GM19035 (cell line): ENCODE data around the gene LRP6.

Source experiments
- ATAC-seq: cut with Tn5 transposase; IDR thresholded peaks from one replicate; pipeline ENCODE4 v1.9.1; 2021; ENCODE audit not compliant: unreplicated experiment

Gene LRP6

DNA sequence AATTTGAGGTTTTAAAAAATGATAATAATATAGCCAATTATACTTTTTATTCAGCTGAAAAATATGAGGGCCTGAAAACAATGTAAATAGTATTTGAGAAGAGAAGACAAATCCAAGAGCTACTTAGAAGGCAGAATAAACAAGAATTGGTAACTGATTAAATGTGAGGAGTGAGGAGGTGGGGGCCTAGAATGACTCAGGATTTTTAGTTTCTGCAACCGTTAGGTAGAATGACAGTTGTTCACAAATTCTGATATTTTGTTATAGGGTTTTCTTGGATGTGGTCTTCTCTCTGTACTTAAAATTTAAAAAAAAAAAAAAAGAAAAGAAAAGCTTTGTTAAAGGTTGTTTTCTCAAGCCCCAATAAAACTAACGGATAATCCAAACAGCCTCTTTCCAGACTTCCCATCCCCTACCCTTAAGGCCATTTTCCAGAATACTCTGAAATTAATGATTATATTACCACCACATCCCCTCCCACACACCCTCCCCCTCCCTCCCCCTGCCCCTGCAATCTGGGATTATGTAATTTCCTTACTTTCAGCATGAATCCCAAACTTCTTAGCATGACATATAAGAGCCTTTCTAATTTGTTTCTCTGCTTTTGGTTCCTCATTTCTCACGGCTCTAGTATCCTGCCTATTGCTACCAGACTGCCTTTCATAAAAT, 50.4 kb downstream of the LRP6 start:
- no peak for ATAC-seq

DNA sequence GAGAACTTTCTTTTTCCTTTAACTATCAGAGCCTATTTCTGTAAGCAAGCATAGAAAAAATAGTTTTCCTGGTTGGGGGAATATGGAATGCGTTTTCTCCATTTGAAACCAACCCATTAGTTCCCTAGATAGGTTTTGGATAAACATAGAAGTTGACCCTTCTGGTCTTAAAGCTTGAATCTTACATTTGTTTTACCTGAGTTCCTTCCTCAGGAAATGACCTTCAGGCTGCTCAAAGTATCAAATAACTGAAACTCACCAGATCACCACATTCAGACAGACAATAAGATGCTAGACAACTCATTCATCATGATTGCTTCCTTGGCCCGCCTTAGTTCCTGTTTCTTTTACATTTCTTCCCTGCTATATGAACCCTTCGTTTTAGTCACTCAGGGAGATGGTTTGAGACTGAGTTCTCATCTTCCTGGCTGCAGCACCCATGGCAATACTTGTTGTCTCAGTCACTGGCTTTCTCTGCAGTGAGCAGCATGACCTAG, 52.2 kb downstream of the LRP6 start:
- no peak for ATAC-seq

DNA sequence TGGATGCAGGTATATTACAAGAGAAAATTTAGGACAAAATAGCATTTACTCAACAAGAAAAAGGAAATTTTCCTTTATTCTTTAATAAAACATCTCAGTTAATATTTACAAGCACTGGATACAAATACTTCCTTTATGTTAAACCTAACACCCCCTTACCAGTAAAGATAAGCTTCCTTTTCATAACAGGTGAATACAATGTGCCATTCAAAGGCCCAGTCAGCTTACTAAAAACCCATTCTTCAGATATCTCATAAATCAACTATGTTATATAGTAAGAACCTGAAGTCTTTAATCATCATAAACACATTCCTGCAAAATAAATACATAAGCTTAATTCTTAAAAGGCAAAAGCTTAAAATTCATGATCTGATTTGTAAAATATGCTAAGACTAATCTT, 52.6 kb downstream of the LRP6 start:
- no peak for ATAC-seq

DNA sequence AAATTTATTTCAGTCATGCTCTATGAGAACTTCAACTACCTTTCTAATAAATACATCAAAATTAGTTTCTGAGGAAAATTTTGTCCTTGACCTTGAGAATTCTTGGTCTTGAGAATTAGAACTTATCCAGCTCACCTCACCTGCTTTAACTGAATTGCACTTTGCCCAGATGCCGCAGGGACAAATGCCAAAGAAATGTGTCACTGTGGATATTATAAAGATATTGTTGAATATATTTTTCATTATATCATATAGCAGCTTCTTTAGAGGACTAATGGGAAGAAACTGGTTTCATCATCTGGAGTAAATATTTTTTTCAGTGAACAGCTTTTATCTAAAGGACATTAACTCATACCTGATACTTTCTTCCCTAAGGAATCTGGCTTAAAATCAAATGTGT, 54.1 kb downstream of the LRP6 start:
- no peak for ATAC-seq

DNA sequence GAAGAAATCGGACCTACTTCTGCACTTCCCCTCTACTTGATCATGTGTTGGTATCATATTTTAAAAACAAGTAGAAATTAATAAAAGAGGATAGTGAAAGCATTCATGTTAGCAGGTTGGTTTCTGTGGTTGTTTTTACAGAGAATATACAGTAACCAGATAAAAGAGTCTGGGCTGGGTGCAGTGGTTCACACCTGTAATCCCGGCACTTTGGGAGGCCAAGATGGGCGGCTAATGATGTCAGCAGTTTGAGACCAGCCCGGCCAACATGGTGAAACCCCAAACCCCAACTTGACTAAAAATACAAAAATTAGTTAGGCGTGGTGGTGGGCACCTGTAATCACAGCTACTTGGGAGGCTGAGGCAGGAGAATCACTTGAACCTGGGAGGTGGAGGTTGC, 55.9 kb downstream of the LRP6 start:
- no peak for ATAC-seq

DNA sequence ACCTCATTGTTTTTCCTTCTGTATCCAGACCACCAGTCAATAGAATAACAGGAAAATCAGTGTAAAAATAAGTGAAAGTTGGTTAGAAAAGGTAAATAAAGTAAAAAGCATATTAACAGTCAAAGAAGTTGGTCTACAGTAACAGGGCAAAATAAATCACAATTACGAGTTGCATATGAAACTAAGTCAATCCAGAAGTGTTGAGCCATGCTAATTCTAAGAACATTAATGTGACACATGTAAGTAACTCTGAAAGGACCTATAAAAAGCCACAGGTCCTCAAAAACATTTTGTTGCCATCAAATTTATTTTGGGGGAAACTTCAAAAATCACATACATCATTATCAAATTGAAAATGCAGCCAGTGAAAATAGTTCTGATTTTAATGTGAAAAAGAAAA, 56.4 kb downstream of the LRP6 start:
- ATAC-seq = no peak

DNA sequence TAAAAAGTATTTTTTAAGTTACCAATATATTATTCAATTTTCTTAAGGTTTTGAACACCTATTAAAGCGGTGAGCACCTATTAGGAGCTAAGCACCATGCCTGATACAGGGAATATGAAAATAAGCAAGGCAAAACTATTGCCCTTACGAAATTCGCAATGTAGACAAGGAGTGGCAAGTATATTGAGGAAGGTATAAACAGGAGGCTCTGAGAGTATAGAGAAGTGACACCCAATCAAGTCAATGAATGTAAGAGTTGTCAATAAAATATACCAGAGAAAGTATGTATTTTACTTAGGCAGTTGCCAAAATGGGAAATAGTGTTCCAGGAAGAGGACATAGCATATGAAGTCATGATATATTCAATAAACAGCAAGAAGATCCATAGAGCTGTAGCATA, 57.2 kb downstream of the LRP6 start:
- ATAC-seq = no peak

DNA sequence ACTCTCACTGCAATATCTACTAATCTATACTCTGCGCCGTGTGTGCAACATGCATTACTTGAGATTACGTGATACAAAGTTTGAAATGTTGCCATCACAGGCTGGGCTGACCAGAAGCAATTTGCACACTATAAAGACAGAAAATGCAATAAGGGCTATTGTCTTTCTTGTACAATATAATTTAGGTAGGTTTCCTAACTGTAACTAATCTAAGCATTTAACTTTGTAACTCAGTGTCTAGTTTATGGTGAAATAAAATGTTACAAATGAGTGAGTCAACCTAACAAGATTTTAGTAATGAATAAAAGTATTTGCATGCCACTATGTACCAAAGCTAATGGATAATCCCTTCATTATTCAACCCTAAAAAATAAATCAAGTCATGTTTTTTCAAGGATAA, 57.8 kb downstream of the LRP6 start:
- no peak for ATAC-seq

DNA sequence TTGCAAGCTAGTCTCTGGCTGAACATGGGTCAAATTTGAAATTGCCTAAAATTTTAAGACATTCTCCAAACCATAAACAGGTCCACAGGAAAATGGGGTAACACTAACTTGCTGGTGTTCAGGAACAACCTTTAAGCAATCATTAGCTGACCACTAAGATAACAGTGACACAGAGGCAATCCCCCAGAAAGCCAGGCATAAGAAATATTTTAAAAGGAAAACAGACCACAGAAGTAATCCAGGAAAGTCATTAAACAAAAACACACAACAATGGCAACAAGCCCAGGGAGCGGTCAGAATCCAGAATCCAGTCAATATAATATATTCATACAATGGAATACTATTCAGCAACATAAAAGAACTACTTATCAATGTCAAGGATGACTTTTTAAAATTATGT, 59.1 kb downstream of the LRP6 start:
- ATAC-seq = no peak

DNA sequence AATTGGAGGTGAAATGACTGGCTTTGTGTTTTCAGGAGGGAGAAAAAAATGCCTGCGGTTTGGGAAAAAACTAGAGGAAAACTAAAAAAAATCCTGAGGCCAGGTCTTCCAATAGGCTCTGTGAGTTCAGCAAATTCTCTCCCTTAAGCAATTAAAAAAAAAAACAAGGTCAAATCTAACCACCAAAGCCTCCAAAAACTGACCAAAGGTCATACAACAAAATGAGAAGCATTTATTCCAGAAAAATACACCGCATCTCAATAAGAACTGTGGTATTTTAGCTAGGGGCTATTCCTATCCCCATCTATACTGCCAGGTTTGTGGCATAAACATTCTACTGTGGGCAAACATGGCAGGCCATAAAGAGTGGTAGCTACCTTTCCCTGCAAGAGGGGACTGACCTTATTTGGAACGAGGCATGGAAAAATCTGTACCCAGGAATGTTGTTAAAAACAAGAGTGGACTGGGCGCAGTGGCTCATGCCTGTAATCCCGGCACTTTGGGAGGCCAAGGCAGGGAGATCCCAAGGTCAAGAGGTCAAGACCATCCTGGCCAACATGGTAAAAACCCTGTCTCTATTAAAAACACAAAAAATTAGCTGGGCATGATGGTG, 60.0 kb downstream of the LRP6 start:
- ATAC-seq = no peak

DNA sequence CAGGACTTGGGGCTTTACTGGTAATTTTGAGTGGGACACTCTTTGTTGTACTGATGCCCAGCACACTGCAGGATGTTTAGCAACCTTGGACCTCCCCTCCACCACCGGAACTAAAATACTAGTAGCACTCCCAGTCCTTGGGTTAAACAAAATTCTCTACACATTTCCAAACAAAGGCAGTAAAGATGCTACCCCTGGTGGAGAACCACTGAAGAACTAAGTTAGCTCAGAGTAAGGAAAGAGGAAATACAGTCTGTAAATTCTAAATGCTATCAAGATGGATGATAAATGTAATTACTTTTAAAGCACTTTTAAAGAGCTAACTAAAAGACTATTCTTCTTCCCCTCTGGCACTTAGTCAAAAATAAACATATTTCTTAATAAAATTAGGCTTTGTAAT, 64.1 kb downstream of the LRP6 start:
- ATAC-seq = no peak

DNA sequence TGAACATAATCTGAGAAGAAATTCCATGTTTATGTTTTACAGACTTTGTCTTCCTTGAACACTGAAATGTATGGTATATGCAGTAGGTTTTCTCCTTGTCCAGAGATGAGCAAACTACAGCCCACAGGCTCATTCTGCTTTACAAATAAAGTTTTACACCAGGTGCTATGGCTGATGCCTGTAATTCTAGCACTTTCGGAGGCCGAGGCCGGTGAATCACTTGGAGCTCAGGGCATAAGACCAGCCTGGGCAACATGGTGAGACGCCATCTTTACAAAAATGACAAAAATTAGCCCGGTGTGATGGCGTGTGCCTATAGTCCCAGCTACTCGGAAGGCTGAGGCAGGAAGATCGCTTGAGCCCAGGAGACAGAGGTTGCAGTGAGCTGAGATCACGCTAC, 64.7 kb downstream of the LRP6 start:
- ATAC-seq = no peak

DNA sequence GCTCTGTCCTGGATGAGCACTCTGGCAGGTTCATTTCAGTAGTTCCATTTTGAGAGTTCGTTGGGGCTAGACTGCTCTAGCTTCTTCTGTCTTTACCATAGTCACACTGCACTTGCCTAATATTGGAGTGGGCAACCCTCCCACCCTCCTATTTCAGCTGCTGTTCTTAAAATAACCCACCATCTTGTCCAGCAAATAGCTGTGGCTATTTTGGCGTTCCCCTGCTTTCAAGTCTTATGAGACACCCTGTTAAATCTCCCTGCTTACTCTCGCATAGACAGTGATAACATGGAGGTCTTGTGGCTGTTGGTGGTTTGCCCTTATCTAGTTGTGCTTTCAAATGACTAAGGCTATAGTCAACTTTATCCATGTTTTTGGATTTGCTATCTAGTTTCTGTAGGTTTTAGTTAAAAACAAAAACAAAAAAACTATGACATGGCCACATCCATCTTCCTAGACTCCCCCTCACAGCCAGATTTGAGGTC, 65.5 kb downstream of the LRP6 start:
- ATAC-seq = no peak

DNA sequence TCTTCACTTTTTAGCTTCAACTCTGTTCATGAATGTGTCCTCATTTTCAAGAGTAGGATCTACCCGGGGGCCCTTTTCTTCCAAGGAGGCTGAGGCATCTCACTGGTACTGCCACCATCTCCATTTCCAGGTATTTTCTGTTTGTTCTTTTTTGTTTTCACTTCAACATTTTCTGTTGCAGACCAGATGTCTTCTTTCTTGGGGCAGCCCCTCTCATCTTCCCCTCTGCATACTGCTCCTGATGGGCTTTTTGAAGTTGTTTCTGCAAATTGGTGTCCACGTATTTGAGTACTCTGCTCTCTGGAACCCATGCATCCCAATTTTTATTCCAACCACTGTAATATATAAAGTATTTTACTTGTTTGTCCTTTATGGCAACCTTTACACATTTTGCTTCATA, 66.5 kb downstream of the LRP6 start:
- ATAC-seq = no peak

DNA sequence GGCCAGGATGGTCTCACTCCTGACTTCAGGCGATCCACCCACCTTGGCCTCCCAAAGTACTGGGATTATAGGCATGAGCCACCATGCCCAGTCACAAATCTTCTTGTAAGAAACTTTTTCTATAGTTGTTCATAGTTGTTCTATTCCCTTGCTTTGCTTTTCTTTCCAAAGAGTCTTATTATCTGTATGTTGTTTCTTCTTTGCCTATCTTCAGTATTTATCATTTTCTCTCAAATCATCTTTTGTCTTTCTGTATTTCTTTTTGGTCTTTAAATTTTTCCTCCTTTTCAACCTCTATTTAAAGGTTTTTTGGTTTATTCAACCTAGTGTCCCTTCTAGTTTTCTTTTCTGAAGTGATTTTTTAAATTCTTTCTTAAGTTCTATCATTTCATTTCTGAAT, 68.7 kb downstream of the LRP6 start:
- no peak for ATAC-seq

DNA sequence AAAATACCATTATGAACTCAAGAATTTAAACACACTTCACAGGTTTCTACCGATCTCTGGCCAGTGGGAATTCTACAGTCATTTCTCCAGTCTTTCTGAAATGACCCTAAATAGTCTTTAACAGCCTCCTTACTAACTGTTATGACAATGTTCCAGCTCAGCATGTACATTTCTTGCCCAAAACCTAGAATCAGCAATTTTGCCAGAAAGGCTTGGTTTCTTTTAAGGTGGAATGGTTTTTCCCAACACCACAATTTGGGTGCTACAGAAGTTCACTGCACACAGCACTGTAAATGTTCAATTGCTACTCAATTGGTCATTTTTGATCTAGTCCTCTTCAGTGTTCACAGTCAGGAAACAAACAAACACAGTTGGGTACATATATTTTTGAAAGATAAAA, 69.7 kb downstream of the LRP6 start:
- ATAC-seq = no peak

DNA sequence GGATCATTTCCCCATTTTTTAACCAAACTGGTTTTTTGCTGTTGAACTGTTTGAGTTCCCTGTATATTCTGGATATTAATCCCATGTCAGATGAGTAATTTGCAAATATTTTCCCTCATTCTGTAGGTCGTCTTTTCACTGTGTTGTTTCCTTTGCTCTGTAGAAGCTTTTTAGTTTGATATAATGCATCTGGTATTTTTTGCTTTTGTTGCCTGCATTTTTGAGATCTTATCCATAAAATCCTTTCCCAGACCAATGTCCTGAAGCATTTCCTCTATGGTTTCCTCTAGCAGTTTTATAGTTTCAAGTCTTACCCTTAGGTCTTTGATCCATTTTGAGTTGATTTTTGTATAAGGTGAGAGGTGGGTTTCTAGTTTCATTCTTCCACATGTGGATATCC, 71.3 kb downstream of the LRP6 start:
- no peak for ATAC-seq

DNA sequence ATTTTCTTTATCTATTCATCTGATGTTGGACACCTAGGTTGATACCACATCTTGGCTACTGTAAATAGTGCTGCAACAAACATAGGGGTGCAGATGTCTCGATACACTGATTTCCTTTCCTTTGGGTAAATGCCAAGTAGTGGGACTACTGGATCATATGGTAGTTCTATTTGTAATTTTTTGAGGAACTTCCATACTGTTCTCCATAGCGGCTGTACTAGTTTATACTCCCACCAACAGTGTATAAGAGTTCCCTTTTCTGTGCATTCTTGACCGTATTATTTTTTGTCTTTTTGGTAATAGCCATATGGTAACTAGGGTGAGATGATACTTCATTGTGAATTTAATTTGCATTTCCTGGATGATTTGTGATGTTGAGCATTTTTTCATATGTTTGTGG, 71.8 kb downstream of the LRP6 start:
- ATAC-seq = no peak

DNA sequence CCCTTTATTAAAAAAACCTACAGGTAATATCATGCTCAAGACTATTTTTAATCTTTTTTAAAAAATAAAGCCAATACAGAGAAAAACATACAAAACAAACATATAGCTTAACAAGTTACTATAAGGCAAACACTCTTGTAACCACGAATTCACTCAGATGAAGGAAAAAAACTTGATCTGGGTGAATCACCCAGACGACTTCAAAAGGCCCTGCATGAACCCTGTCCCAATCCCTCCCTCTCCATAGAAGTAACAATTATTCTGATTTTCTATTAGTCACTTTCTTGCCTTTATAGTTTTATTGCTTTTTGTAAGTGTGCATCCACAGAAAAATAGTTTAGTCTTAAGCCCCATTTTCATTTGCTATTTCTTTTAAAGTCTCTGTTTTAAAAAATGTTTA, 72.6 kb downstream of the LRP6 start:
- no peak for ATAC-seq

DNA sequence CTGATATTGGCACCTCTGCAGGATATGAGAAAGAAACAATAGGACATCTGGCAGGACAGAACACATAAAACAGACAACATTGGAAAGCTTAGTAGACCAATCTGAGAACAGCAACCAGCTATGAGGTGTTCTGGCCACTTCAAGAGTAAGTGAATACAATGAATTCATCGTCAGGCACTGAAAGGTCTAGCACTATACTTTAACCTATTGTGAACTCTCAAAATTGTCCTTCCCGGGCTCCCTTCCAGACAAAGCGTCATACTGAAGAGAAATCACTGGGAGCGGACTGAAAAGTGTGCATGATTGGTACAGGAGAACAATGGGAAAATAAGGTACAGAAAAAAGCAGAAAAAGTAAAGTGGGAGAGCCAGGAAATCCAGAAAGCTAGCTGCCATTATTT, 75.8 kb downstream of the LRP6 start:
- ATAC-seq = no peak

DNA sequence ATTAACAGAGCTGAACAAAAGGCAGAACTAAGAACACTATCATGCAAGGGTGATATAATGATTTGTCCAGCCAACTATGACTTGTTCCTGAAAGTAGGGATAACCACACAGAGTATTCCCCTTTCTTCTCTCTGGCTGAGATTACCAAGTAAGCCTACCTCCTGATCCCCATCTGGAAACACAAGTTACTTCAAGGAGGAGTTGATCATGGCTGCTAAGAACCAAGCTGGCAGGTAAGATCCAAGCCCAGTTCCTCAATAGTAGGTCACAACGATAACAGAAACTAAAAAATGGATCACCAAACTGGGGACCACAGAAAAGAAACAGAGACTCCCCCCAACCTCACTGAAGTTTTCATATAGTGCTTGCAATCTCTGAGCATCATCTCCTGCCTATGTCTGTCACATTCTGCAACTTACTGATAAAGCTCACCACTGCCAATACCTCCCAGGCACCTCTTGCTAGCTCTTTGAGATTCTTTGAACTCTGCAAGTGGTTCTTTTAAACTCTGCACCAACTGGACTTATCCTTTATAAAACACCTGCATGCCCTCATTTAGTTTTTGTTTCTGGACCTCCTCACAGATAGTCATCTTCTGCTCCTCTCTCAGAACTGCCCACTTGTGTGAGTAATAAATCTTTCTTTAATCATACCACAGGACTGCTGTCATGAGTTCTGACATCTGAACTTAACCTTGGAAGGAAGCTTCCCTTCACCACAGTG, 76.6 kb downstream of the LRP6 start:
- ATAC-seq = no peak

DNA sequence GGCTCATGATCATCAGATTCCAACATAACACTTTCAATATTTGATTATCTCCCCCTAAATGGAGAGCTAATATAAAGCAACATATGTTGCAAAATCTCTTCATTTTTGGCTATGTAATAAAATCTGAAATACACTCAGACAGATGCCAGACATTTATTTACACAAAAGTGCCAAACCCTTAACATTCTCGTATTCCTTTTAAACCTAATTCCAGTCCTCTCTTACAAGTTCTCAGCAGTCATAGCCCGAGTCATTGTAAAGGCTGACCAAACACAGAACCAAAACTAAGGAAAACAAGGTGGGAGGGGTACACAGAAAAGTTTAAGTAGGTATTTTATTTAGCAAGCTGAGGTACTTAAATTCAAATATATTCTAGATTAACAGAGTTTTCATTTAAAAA, 81.4 kb downstream of the LRP6 start:
- no peak for ATAC-seq
